HEK293 (cell line): ENCODE results near the gene RASL10B.

Source experiments
- CTCF ChIA-PET: fragments of 350-600 bp; formaldehyde crosslinking; extraction: SDS; loops from one replicate; lab custom pipeline; 2021; ENCODE audit warnings: antibody characterized with exemption; lab: Yijun Ruan, JAX
- POLR2A ChIA-PET: fragments of 300-600 bp; formaldehyde crosslinking; extraction: SDS; loops from one replicate; lab custom pipeline; 2020; ENCODE audit warnings: antibody characterized with exemption, inconsistent platforms; lab: Yijun Ruan, JAX
- H3K27ac ChIP-seq: fragments of 200-500 bp; sonication (Bioruptor generic); 2 replicates; pipeline ENCODE4 v1.5.1; 2014; ENCODE audit warnings: low read depth, low read length, control low read depth, inconsistent platforms; ENCODE audit errors: extremely low read depth
- H3K36me3 ChIP-seq, 2 experiments: fragments of 200-500 bp in 1 of 2; sonication (Bioruptor generic) in 1 of 2; 1 replicate in 1 of 2; 2 replicates in 1 of 2; pipeline ENCODE4 v1.5.1; 2014 to 2017; ENCODE audit warnings: inconsistent platforms in 2 of 2, low read length in 2 of 2; ENCODE audit not compliant: control insufficient read depth in 2 of 2, insufficient read depth in 1 of 2
- H3K4me1 ChIP-seq: fragments of 200-500 bp; sonication (Bioruptor generic); 2 replicates; pipeline ENCODE4 v1.5.1; 2014; ENCODE audit warnings: mild to moderate bottlenecking, low read length, inconsistent platforms; ENCODE audit not compliant: control insufficient read depth, insufficient read depth
- H3K4me3 ChIP-seq: 2 replicates; pipeline ENCODE4 v1.5.1; 2011; ENCODE audit warnings: low read depth, mild to moderate bottlenecking, control low read depth, low read length, moderate library complexity
- H3K9me3 ChIP-seq: fragments of 200-500 bp; sonication (Bioruptor generic); 2 replicates; pipeline ENCODE4 v1.5.1; 2014; ENCODE audit warnings: low read depth, low read length, inconsistent platforms; ENCODE audit not compliant: control insufficient read depth, insufficient read depth
- ATF2 ChIP-seq: fragments of 450-650 bp; formaldehyde crosslinking; IDR thresholded peaks from 2 replicates; pipeline ENCODE4 v1.5.1; 2016; ENCODE audit warnings: missing biosample characterization, missing genetic modification characterization, low read depth
- BCL11B ChIP-seq: fragments of 450-650 bp; formaldehyde crosslinking; IDR thresholded peaks from 2 replicates; pipeline ENCODE4 v1.5.1; 2016; ENCODE audit warnings: low read depth, missing biosample characterization, missing genetic modification characterization
- BCL6B ChIP-seq: fragments of 450-650 bp; formaldehyde crosslinking; IDR thresholded peaks from 2 replicates; pipeline ENCODE4 v1.5.1; 2017; ENCODE audit warnings: missing biosample characterization, missing genetic modification characterization
- FEZF1 ChIP-seq: fragments of 450-650 bp; formaldehyde crosslinking; IDR thresholded peaks from 2 replicates; pipeline ENCODE4 v1.5.1; 2016; ENCODE audit warnings: missing biosample characterization, missing genetic modification characterization
- GLIS1 ChIP-seq: fragments of 450-650 bp; formaldehyde crosslinking; IDR thresholded peaks from 2 replicates; pipeline ENCODE4 v1.5.1; 2016; ENCODE audit warnings: missing biosample characterization, missing genetic modification characterization
- KLF16 ChIP-seq: fragments of 450-650 bp; formaldehyde crosslinking; IDR thresholded peaks from 2 replicates; pipeline ENCODE4 v1.5.1; 2017; ENCODE audit warnings: missing biosample characterization, missing genetic modification characterization
- PATZ1 ChIP-seq: fragments of 450-650 bp; formaldehyde crosslinking; IDR thresholded peaks from 2 replicates; pipeline ENCODE4 v1.5.1; 2016; ENCODE audit warnings: missing biosample characterization, missing genetic modification characterization
- SCRT1 ChIP-seq: fragments of 450-650 bp; formaldehyde crosslinking; IDR thresholded peaks from 2 replicates; pipeline ENCODE4 v1.5.1; 2016; ENCODE audit warnings: missing biosample characterization, missing genetic modification characterization, borderline replicate concordance
- SCRT2 ChIP-seq: fragments of 450-650 bp; formaldehyde crosslinking; IDR thresholded peaks from 2 replicates; pipeline ENCODE4 v1.5.1; 2016; ENCODE audit warnings: missing biosample characterization, missing genetic modification characterization
- ZNF112 ChIP-seq: fragments of 450-650 bp; formaldehyde crosslinking; IDR thresholded peaks from 2 replicates; pipeline ENCODE4 v1.5.0; 2017; ENCODE audit warnings: missing biosample characterization, missing genetic modification characterization
- ZNF335 ChIP-seq: fragments of 450-650 bp; formaldehyde crosslinking; conservative IDR thresholded peaks from 2 replicates; pipeline ENCODE4 v1.5.1; 2016; ENCODE audit warnings: missing biosample characterization, missing genetic modification characterization
- ZNF366 ChIP-seq: fragments of 450-650 bp; formaldehyde crosslinking; conservative IDR thresholded peaks from 2 replicates; pipeline ENCODE4 v1.5.1; 2016; ENCODE audit warnings: missing biosample characterization, missing genetic modification characterization
- ZNF488 ChIP-seq: fragments of 450-650 bp; formaldehyde crosslinking; IDR thresholded peaks from 2 replicates; pipeline ENCODE4 v1.5.1; 2016; ENCODE audit warnings: missing biosample characterization, missing genetic modification characterization
- ZNF510 ChIP-seq: fragments of 450-650 bp; formaldehyde crosslinking; IDR thresholded peaks from 2 replicates; pipeline ENCODE4 v1.5.1; 2018; ENCODE audit warnings: mild to moderate bottlenecking, missing genetic modification characterization, missing biosample characterization; ENCODE audit not compliant: insufficient replicate concordance
- ZNF600 ChIP-seq: fragments of 450-650 bp; formaldehyde crosslinking; IDR thresholded peaks from 2 replicates; pipeline ENCODE4 v1.5.1; 2016; ENCODE audit warnings: missing biosample characterization, missing genetic modification characterization
- ZNF629 ChIP-seq: fragments of 450-650 bp; formaldehyde crosslinking; IDR thresholded peaks from 2 replicates; pipeline ENCODE4 v1.5.1; 2017; ENCODE audit warnings: missing biosample characterization, missing genetic modification characterization
- ZNF837 ChIP-seq: fragments of 450-650 bp; formaldehyde crosslinking; IDR thresholded peaks from 2 replicates; pipeline ENCODE4 v1.5.1; 2016; ENCODE audit warnings: missing biosample characterization, missing genetic modification characterization
- ZNF843 ChIP-seq: fragments of 450-650 bp; formaldehyde crosslinking; IDR thresholded peaks from 2 replicates; pipeline ENCODE4 v1.5.1; 2016; ENCODE audit warnings: missing biosample characterization, missing genetic modification characterization
- TF ChIP-seq, protein P1 (sequence below): fragments of 450-650 bp; formaldehyde crosslinking; IDR thresholded peaks from 2 replicates; pipeline ENCODE4 v1.5.1; 2017; ENCODE audit warnings: missing biosample characterization, missing genetic modification characterization
- TF ChIP-seq, protein P2 (sequence below): fragments of 450-650 bp; formaldehyde crosslinking; conservative IDR thresholded peaks from 2 replicates; pipeline ENCODE4 v1.5.1; 2016; ENCODE audit warnings: low read depth, missing biosample characterization, missing genetic modification characterization
- TF ChIP-seq, protein P3 (sequence below): fragments of 450-650 bp; IDR thresholded peaks from 2 replicates; pipeline ENCODE4 v1.5.1; 2018; ENCODE audit warnings: missing biosample characterization, mild to moderate bottlenecking, missing genetic modification characterization

Gene RASL10B

GRCh38 chr17:35728551-35728950, 2.9 kb upstream of the RASL10B start (continued):
- TF ChIP-seq, protein P1, sequence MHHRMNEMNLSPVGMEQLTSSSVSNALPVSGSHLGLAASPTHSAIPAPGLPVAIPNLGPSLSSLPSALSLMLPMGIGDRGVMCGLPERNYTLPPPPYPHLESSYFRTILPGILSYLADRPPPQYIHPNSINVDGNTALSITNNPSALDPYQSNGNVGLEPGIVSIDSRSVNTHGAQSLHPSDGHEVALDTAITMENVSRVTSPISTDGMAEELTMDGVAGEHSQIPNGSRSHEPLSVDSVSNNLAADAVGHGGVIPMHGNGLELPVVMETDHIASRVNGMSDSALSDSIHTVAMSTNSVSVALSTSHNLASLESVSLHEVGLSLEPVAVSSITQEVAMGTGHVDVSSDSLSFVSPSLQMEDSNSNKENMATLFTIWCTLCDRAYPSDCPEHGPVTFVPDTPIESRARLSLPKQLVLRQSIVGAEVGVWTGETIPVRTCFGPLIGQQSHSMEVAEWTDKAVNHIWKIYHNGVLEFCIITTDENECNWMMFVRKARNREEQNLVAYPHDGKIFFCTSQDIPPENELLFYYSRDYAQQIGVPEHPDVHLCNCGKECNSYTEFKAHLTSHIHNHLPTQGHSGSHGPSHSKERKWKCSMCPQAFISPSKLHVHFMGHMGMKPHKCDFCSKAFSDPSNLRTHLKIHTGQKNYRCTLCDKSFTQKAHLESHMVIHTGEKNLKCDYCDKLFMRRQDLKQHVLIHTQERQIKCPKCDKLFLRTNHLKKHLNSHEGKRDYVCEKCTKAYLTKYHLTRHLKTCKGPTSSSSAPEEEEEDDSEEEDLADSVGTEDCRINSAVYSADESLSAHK (tag by site-specific recombination), result no peak
- TF ChIP-seq KLF16 (tag by site-specific recombination), result no peak
- TF ChIP-seq ZNF510, result no peak
- TF ChIP-seq SCRT2 (tag by site-specific recombination), result no peak
- TF ChIP-seq ZNF112 (tag by site-specific recombination), result no peak

- H3K4me1 ChIP-seq, result peaks cover 35% of the 10 kb centered on the region
- no peak overlapping the region for H3K4me3 ChIP-seq
- ChIA-PET POLR2A (interaction anchor here (1.2 to 4.1 kb wide), 2 partner anchors 11 to 79 kb away, joined by 5 to 19 read pairs; partner anchors contain the start of gene TAF15), CTCF (interaction anchor here (0.6 to 5.3 kb wide), 4 partner anchors 19 to 355 kb away, joined by 3 to 44 read pairs (median 8); no protein-coding TSS in a partner anchor)
- no peaks in the 10 kb centered on the region for H3K9me3 ChIP-seq
- H3K36me3 ChIP-seq, result peaks cover 8 to 24% of the 10 kb centered on the region in 2 experiments; a peak in 2 of 3 replicates
- 0 out of 2 replicates have a peak overlapping the region, but pooled peaks have one; percentile 13 for H3K27ac ChIP-seq
- TF ChIP-seq BCL11B (tag by site-specific recombination) (0 out of 2 replicates have a peak, but pooled peaks have one; percentile 49), SCRT1 (tag by site-specific recombination) (peak; percentile 73; the same call in 1 of the 2 replicates), GLIS1 (peak; percentile 97), BCL6B (peak; percentile 66), ZNF600 (0 out of 2 replicates have a peak, but pooled peaks have one; percentile 18), ZNF488 (tag by site-specific recombination) (peak; percentile 64; the same call in 1 of the 2 replicates), ZNF843 (tag by site-specific recombination) (peak; percentile 77), ZNF335 (tag by site-specific recombination) (peak; percentile 76), ATF2 (tag by site-specific recombination) (no peak), ZNF366 (tag by site-specific recombination) (peak; percentile 71), ZNF837 (tag by site-specific recombination) (no peak), PATZ1 (tag by site-specific recombination) (peak; percentile 19; the same call in 1 of the 2 replicates), FEZF1 (tag by site-specific recombination) (peak; percentile 99), ZNF629 (no peak; the same call in 1 of the 2 replicates)
- TF ChIP-seq, protein P2, sequence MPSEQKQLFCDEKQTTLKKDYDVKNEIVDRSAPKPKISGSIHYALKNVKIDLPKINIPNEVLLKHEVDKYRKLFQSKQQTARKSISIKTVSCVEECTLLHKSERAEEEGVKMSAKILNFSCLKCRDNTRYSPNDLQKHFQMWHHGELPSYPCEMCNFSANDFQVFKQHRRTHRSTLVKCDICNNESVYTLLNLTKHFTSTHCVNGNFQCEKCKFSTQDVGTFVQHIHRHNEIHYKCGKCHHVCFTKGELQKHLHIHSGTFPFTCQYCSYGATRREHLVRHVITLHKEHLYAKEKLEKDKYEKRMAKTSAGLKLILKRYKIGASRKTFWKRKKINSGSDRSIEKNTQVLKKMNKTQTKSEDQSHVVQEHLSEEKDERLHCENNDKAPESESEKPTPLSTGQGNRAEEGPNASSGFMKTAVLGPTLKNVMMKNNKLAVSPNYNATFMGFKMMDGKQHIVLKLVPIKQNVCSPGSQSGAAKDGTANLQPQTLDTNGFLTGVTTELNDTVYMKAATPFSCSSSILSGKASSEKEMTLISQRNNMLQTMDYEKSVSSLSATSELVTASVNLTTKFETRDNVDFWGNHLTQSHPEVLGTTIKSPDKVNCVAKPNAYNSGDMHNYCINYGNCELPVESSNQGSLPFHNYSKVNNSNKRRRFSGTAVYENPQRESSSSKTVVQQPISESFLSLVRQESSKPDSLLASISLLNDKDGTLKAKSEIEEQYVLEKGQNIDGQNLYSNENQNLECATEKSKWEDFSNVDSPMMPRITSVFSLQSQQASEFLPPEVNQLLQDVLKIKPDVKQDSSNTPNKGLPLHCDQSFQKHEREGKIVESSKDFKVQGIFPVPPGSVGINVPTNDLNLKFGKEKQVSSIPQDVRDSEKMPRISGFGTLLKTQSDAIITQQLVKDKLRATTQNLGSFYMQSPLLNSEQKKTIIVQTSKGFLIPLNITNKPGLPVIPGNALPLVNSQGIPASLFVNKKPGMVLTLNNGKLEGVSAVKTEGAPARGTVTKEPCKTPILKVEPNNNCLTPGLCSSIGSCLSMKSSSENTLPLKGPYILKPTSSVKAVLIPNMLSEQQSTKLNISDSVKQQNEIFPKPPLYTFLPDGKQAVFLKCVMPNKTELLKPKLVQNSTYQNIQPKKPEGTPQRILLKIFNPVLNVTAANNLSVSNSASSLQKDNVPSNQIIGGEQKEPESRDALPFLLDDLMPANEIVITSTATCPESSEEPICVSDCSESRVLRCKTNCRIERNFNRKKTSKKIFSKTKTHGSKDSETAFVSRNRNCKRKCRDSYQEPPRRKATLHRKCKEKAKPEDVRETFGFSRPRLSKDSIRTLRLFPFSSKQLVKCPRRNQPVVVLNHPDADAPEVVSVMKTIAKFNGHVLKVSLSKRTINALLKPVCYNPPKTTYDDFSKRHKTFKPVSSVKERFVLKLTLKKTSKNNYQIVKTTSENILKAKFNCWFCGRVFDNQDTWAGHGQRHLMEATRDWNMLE (tag by site-specific recombination), result no peak
- TF ChIP-seq, protein P3, sequence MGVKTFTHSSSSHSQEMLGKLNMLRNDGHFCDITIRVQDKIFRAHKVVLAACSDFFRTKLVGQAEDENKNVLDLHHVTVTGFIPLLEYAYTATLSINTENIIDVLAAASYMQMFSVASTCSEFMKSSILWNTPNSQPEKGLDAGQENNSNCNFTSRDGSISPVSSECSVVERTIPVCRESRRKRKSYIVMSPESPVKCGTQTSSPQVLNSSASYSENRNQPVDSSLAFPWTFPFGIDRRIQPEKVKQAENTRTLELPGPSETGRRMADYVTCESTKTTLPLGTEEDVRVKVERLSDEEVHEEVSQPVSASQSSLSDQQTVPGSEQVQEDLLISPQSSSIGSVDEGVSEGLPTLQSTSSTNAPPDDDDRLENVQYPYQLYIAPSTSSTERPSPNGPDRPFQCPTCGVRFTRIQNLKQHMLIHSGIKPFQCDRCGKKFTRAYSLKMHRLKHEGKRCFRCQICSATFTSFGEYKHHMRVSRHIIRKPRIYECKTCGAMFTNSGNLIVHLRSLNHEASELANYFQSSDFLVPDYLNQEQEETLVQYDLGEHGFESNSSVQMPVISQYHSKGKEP (tag by site-specific recombination), result 0 out of 2 replicates have a peak, but pooled peaks have one; percentile 42
Measured at GRCh38 chr17:35729405-35729833, 2.0 kb upstream of the RASL10B start.
